H1 (cell line): ENCODE measurements around the gene FHDC1. TPM values are rescaled to one million over a fixed set of nuclear protein-coding genes. Genes with fewer than 3 reads are reported as not detected.
A peak's percentile ranks its signal among the peaks of the same experiment; 100 is the strongest.

Source experiments
- CTCF ChIA-PET: fragments of 300-600 bp; sonication (Branson Sonifier 250); formaldehyde crosslinking; loops from one replicate; lab custom pipeline; 2021; ENCODE audit not compliant: partially characterized antibody; lab: Charles Lee
- POLR2A ChIA-PET: fragments of 300-600 bp; sonication (Branson Sonifier 250); formaldehyde crosslinking; loops from one replicate; lab custom pipeline; 2021; ENCODE audit warnings: inconsistent platforms; ENCODE audit not compliant: partially characterized antibody; lab: Charles Lee
- DNase-seq, 2 experiments: peaks; one replicate each; pipeline versions ENCODE4 v3.0.0 to v3.0.0-alpha.2; 2010 to 2022; ENCODE audit warnings: low spot score in 2 of 2, low read depth in 1 of 2, mixed read lengths in 1 of 2
- FAIRE-seq: peaks from 2 replicates; lab custom pipeline; 2011; peaks lifted over from hg19 to GRCh38; lab: Jason Lieb, UNC
- H2AFZ ChIP-seq: 2 replicates; pipeline ENCODE4 v1.8.1; 2012; ENCODE audit warnings: low read length, inconsistent platforms
- H2AK5ac ChIP-seq: 2 replicates; pipeline ENCODE4 v1.6.1; 2013; ENCODE audit warnings: low read depth, low read length
- H2BK120ac ChIP-seq: replicated peaks from 2 replicates; pipeline ENCODE3; 2013; ENCODE audit warnings: low read depth, low read length, inconsistent platforms
- H2BK12ac ChIP-seq: 2 replicates; pipeline ENCODE4 v1.6.1; 2013; ENCODE audit warnings: low read depth, low read length
- H2BK15ac ChIP-seq: 2 replicates; pipeline ENCODE4 v1.6.1; 2013; ENCODE audit warnings: low read length
- H2BK20ac ChIP-seq: 2 replicates; pipeline ENCODE4 v1.6.1; 2013; ENCODE audit warnings: low read length
- H2BK5ac ChIP-seq: 2 replicates; pipeline ENCODE4 v1.6.1; 2013; ENCODE audit warnings: low read depth, low read length
- H3K14ac ChIP-seq: 2 replicates; pipeline ENCODE4 v1.6.1; 2013; ENCODE audit warnings: inconsistent platforms; ENCODE audit not compliant: insufficient read length
- H3K18ac ChIP-seq: 2 replicates; pipeline ENCODE4 v1.6.1; 2013; ENCODE audit warnings: low read length; ENCODE audit errors: extremely low read depth
- H3K23ac ChIP-seq: 2 replicates; pipeline ENCODE4 v1.6.1; 2013; ENCODE audit warnings: inconsistent platforms; ENCODE audit not compliant: insufficient read length
- H3K23me2 ChIP-seq: 2 replicates; pipeline ENCODE4 v1.6.1; 2013; ENCODE audit warnings: low read depth, low read length
- H3K27ac ChIP-seq: 2 replicates; pipeline ENCODE4 v1.6.1; 2011; ENCODE audit warnings: low read depth, low read length, inconsistent platforms
- H3K27me3 ChIP-seq, 4 experiments: replicated peaks in 1 of 4; 1 replicate in 1 of 4; 2 replicates in 3 of 4; pipeline versions ENCODE4 v1.6.1 to v1.8.1; 2011 to 2013; ENCODE audit warnings: low read length in 3 of 4, mild to moderate bottlenecking in 3 of 4, inconsistent platforms in 2 of 4, mixed read lengths in 2 of 4, moderate library complexity in 1 of 4; ENCODE audit not compliant: control insufficient read depth in 3 of 4, insufficient read depth in 3 of 4; ENCODE audit errors: extremely low read depth in 1 of 4
- H3K36me3 ChIP-seq, 4 experiments: 2 replicates each; pipeline versions ENCODE4 v1.6.1 to v1.8.1; 2011 to 2013; ENCODE audit warnings: mild to moderate bottlenecking in 4 of 4, low read length in 3 of 4, moderate library complexity in 2 of 4, control low read depth in 1 of 4, inconsistent platforms in 1 of 4; ENCODE audit not compliant: insufficient read depth in 4 of 4, control insufficient read depth in 2 of 4
- H3K4ac ChIP-seq: replicated peaks from 2 replicates; pipeline ENCODE3; 2013; ENCODE audit warnings: low read length, low read depth, mixed read lengths, inconsistent platforms; ENCODE audit not compliant: insufficient read length
- H3K4me1 ChIP-seq, 4 experiments: replicated peaks in 1 of 4; 1 replicate in 1 of 4; 2 replicates in 3 of 4; pipeline versions ENCODE4 v1.6.1 to v1.8.1; 2011 to 2013; ENCODE audit warnings: low read length in 3 of 4, inconsistent platforms in 2 of 4, mixed read lengths in 1 of 4; ENCODE audit not compliant: insufficient read depth in 4 of 4, control insufficient read depth in 3 of 4
- H3K4me2 ChIP-seq, 2 experiments: 2 replicates each; pipeline versions ENCODE4 v1.6.1 to v1.8.1; 2011 to 2013; ENCODE audit warnings: low read depth in 2 of 2, low read length in 2 of 2, control low read depth in 1 of 2, inconsistent platforms in 1 of 2, mild to moderate bottlenecking in 1 of 2; ENCODE audit not compliant: insufficient read depth in 1 of 2
- H3K4me3 ChIP-seq, 4 experiments: fragments of 200-600, 300-600 bp in 1 of 4; sonication (generic), shearing (Covaris generic), sonication (Bioruptor Twin) in 1 of 4; 2 replicates each; pipeline versions ENCODE4 v1.5.1 to v1.8.1; 2011 to 2016; ENCODE audit warnings: low read length in 4 of 4, low read depth in 3 of 4, control low read depth in 2 of 4, inconsistent platforms in 2 of 4, mild to moderate bottlenecking in 2 of 4, mixed read lengths in 1 of 4, moderate library complexity in 1 of 4; ENCODE audit not compliant: insufficient read depth in 2 of 4; ENCODE audit errors: extremely low read depth in 1 of 4
- H3K56ac ChIP-seq: replicated peaks from 2 replicates; pipeline ENCODE3; 2013; ENCODE audit warnings: low read depth, mild to moderate bottlenecking, mixed read lengths, low read length, inconsistent platforms; ENCODE audit not compliant: insufficient read length
- H3K79me1 ChIP-seq: 2 replicates; pipeline ENCODE4 v1.6.1; 2013; ENCODE audit warnings: low read depth, low read length, control low read depth
- H3K79me2 ChIP-seq, 2 experiments: 2 replicates each; pipeline versions ENCODE4 v1.6.1 to v1.8.1; 2012 to 2013; ENCODE audit warnings: low read length in 2 of 2, mild to moderate bottlenecking in 2 of 2, inconsistent platforms in 1 of 2; ENCODE audit not compliant: insufficient read depth in 2 of 2, control insufficient read depth in 1 of 2
- H3K9ac ChIP-seq, 4 experiments: replicated peaks in 1 of 4; 1 replicate in 1 of 4; 2 replicates in 3 of 4; pipeline versions ENCODE4 v1.6.1 to v1.8.1; 2011 to 2013; ENCODE audit warnings: low read depth in 3 of 4, low read length in 3 of 4, control low read depth in 2 of 4, mild to moderate bottlenecking in 2 of 4, moderate library complexity in 2 of 4, inconsistent platforms in 1 of 4; ENCODE audit errors: extremely low read depth in 1 of 4
- H3K9me3 ChIP-seq, 2 experiments: 2 replicates each; pipeline versions ENCODE4 v1.6.1 to v1.8.1; 2012 to 2013; ENCODE audit warnings: mild to moderate bottlenecking in 2 of 2, moderate library complexity in 2 of 2, control low read depth in 1 of 2, inconsistent platforms in 1 of 2, low read depth in 1 of 2, low read length in 1 of 2, mixed read lengths in 1 of 2; ENCODE audit not compliant: insufficient read depth in 2 of 2
- H4K20me1 ChIP-seq, 2 experiments: replicated peaks in 1 of 2; 2 replicates each; pipeline versions ENCODE3 to v1.8.1; 2011 to 2013; ENCODE audit warnings: inconsistent platforms in 2 of 2, low read length in 2 of 2, mild to moderate bottlenecking in 1 of 2; ENCODE audit not compliant: insufficient read depth in 2 of 2, control insufficient read depth in 1 of 2
- H4K5ac ChIP-seq: 2 replicates; pipeline ENCODE4 v1.6.1; 2013; ENCODE audit warnings: low read length, low read depth, mixed read lengths, inconsistent platforms; ENCODE audit not compliant: insufficient read length
- H4K8ac ChIP-seq: 2 replicates; pipeline ENCODE4 v1.8.0; 2013; ENCODE audit warnings: mild to moderate bottlenecking, moderate library complexity, low read length, inconsistent platforms; ENCODE audit not compliant: insufficient read depth; ENCODE audit errors: extremely low read depth
- H4K91ac ChIP-seq: replicated peaks from 2 replicates; pipeline ENCODE3; 2013; ENCODE audit warnings: low read length, mixed read lengths, inconsistent platforms; ENCODE audit not compliant: insufficient read length
- CBX8 ChIP-seq: fragments of 300-800, 300-1000 bp; sonication (generic); IDR thresholded peaks from 2 replicates; pipeline ENCODE4 v1.7.1; 2016; ENCODE audit warnings: low read depth, low read length, borderline replicate concordance
- CREB1 ChIP-seq: IDR thresholded peaks from 2 replicates; pipeline ENCODE4 v1.6.1; 2012; ENCODE audit warnings: inconsistent platforms
- WGBS, 2 experiments: shearing (Covaris generic) in 1 of 2; methylation state at CpG; one replicate each; pipeline versions ENCODE4 v1.1.6 to v1.1.7; 2013 to 2015; ENCODE audit warnings: low lambda C conversion rate in 2 of 2, mixed read lengths in 2 of 2, inconsistent platforms in 1 of 2, low coverage in 1 of 2, missing lambda C conversion rate in 1 of 2; ENCODE audit not compliant: insufficient replicate concordance in 2 of 2, insufficient coverage in 1 of 2, insufficient read length in 1 of 2; ENCODE audit errors: extremely low coverage in 1 of 2, missing lambda C conversion rate in 1 of 2; 5-methylcytosine and 5-hydroxymethylcytosine counted together
- polyA plus RNA-seq, 7 experiments: library from polyadenylated mRNA; depleted of rRNA in 3 of 7; stranded (reverse) in 5 of 7; unstranded in 2 of 7; fragments of >200 nt in 5 of 7; fragments of 200-250 nt in 2 of 7; gene quantifications; 1 replicate in 5 of 7; 2 replicates in 1 of 7; 4 replicates in 1 of 7; pipeline versions ENCODE4 v1.2.1 to v1.2.3, GENCODE V29; 2011 to 2013; ENCODE audit warnings: missing spikeins in 2 of 7, mixed read lengths in 2 of 7
- total RNA-seq: library from RNA; stranded (reverse); fragmentation: NEBNext Ultra II Directional; extraction: Animal tissue kit (Norgen Biotek cat#: 25700); gene quantifications from 2 replicates; pipeline ENCODE4 v1.2.1, GENCODE V29; 2021
- TF ChIP-seq, protein P1 (sequence below): IDR thresholded peaks from 2 replicates; pipeline ENCODE4 v1.6.1; 2012; ENCODE audit warnings: inconsistent platforms

Gene FHDC1
- total and polyA plus RNA-seq, 2 of the 8 experiments (the other 6 are each of a cell fraction or from before 2014, with no cell fraction given), result 6.4 to 28.6 TPM

DNA sequence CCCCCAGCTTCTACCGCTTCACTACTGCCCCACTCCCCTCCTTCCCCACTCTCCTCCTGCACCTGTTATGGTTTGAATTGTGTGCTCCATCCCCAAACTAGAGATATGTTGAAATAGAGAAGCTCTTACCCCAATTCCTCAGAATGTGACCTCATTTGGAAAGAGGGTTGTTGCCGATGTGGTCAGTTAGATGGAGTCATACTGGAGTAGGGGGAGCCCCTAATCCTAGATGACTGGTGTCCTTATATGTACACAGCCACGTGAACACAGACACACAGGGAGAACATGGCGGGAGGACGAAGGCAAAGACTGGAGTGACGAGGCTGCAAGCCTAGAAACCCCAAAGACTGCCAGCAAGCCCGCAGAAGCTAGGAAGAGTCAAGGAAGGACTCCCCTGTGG lies 84.3 kb downstream of the FHDC1 start:
- no peaks in the 10 kb centered on the region for H3K23me2 ChIP-seq
- no peak for DNase-seq
- H3K9me3 ChIP-seq, result no peaks in the 10 kb centered on the region
- H3K18ac ChIP-seq, result no peak overlapping the region
- no peak overlapping the region for H3K27ac ChIP-seq
- 94% methylated on average over 7 of the region's 7 CpGs; no CpG with 5 or more reads in 1 of the 2 experiments for WGBS, 2 experiments
- ChIA-PET CTCF (interaction anchor here (0.6 to 1.5 kb wide), 4 partner anchors 13 to 277 kb away, joined by 3 to 5 read pairs (median 3); no protein-coding TSS in a partner anchor), POLR2A (interaction anchor here (1.4 kb wide), 1 partner anchor 40 kb away, joined by 3 read pairs; no protein-coding TSS in a partner anchor)
- no peak overlapping the region for H2BK12ac ChIP-seq
- H3K23ac ChIP-seq, result no peak overlapping the region
- no peaks in the 10 kb centered on the region for H3K79me2 ChIP-seq
- H3K27me3 ChIP-seq, result no peaks in the 10 kb centered on the region; a peak in 1 of 7 replicates
- H2AFZ ChIP-seq, result no peak overlapping the region
- no peak overlapping the region for H3K4me2 ChIP-seq
- H3K79me1 ChIP-seq, result no peaks in the 10 kb centered on the region
- no peak overlapping the region for H2BK120ac ChIP-seq
- H2BK15ac ChIP-seq, result no peak overlapping the region
- no peaks in the 10 kb centered on the region for H3K36me3 ChIP-seq
- H2BK5ac ChIP-seq, result no peak overlapping the region
- H4K5ac ChIP-seq, result no peak overlapping the region
- H3K4me3 ChIP-seq, result no peak overlapping the region
- no peak for FAIRE-seq
- no peak overlapping the region for H4K8ac ChIP-seq
- H3K9ac ChIP-seq, result no peak overlapping the region
- H2AK5ac ChIP-seq, result no peak overlapping the region
- peaks cover 2 to 10% (median 2%) of the 10 kb centered on the region in 4 experiments; a peak in 6 of 7 replicates for H3K4me1 ChIP-seq
- H4K91ac ChIP-seq, result no peak overlapping the region
- no peak overlapping the region for H3K14ac ChIP-seq
- TF ChIP-seq, protein P1, sequence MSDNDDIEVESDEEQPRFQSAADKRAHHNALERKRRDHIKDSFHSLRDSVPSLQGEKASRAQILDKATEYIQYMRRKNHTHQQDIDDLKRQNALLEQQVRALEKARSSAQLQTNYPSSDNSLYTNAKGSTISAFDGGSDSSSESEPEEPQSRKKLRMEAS, result no peak
- TF ChIP-seq CREB1, result no peak
- TF ChIP-seq CBX8, result no peak
- no peaks in the 10 kb centered on the region for H4K20me1 ChIP-seq
- H3K56ac ChIP-seq, result no peak overlapping the region
- H3K4ac ChIP-seq, result no peak overlapping the region
- peak overlapping the region; percentile 97; the same call in 1 of the 2 replicates for H2BK20ac ChIP-seq
